Psoas muscle (tissue), 8 donors: Measurements from ENCODE around the gene MB21D2. TPM values are rescaled to one million over a fixed set of nuclear protein-coding genes. Genes with fewer than 3 reads are reported as not detected.

Experiments used
- ATAC-seq, 4 donors: fragments of 200-7000 bp; cut with Tn5 transposase; one replicate each; pipeline ENCODE4 v1.9.1; 2020; ENCODE audit warnings: moderate library complexity in 3 of 4, mild to moderate bottlenecking in 2 of 4
- DNase-seq, 2 donors: peaks; one replicate each; pipeline ENCODE4 v3.0.0-alpha.2; 2020
- H3K27ac ChIP-seq: fragments of 200-600 bp; one replicate; pipeline ENCODE4 v1.8.0; 2022
- H3K27me3 ChIP-seq, 3 donors: fragments of 200-600 bp in 1 of 3; one replicate each; pipeline versions ENCODE4 v1.6.1 to v1.8.0; 2013 to 2022; ENCODE audit warnings: low read length in 2 of 3, mild to moderate bottlenecking in 2 of 3, moderate library complexity in 1 of 3; ENCODE audit not compliant: insufficient read depth in 3 of 3
- H3K36me3 ChIP-seq, 2 donors: fragments of 200-600 bp in 1 of 2; one replicate each; pipeline versions ENCODE4 v1.6.1 to v1.8.0; 2013 to 2022; ENCODE audit warnings: low read depth in 1 of 2, mild to moderate bottlenecking in 1 of 2, moderate library complexity in 1 of 2; ENCODE audit not compliant: insufficient read depth in 1 of 2
- H3K4me1 ChIP-seq: fragments of 200-600 bp; one replicate; pipeline ENCODE4 v1.8.0; 2022
- H3K4me3 ChIP-seq: fragments of 200-600 bp; one replicate; pipeline ENCODE4 v1.8.0; 2022; ENCODE audit warnings: mild to moderate bottlenecking
- H3K9me3 ChIP-seq: fragments of 200-600 bp; one replicate; pipeline ENCODE4 v1.8.0; 2022
- CTCF ChIP-seq: fragments of 200-600 bp; IDR thresholded peaks from one replicate; pipeline ENCODE4 v1.8.0; 2022; ENCODE audit warnings: antibody characterized with exemption
- WGBS, 3 donors: extraction: QIAGEN DNeasy Blood & Tissue Kit; methylation state at CpG; one replicate each; pipeline versions ENCODE4 v1.1.6 to v1.1.7; 2013; 5-methylcytosine and 5-hydroxymethylcytosine counted together
- intact Hi-C, 2 donors: fragments of 100-400 bp; cut with DNase I; formaldehyde crosslinking; loops; one replicate each; pipeline versions ENCODE4 v1.11.0 to v1.14.2; 2022
- polyA plus RNA-seq, 3 donors: library from polyadenylated mRNA; stranded (reverse); fragments of 200-250 nt; gene quantifications; one replicate each; pipeline ENCODE4 v1.2.3, GENCODE V29; 2013
- total RNA-seq, 4 donors: library from RNA; stranded (reverse); fragmentation: NEBNext Ultra II Directional in 2 of 4; extraction: Animal tissue kit (Norgen Biotek cat#: 25700) in 2 of 4; gene quantifications; one replicate each; pipeline versions ENCODE4 v1.2.1 to v1.2.4, GENCODE V29; 2021 to 2023
- donor health status: healthy with polysubstance abuse.
- donor health status: DM: no; HTN: no; CAD: no; lungs with moderate emphysema.
- donor health status: Bipolar disorder and iron deficiency.
- donor health status: healthy.
- donor health status: DM: yes; HTN: yes; CAD: no.
- donor health status: DM: no; HTN: no; CAD: no.
- donor health status: DM: no; HTN: no; CAD: no.
- donor health status: DM: yes; HTN: yes; CAD: no.

Gene MB21D2
- total and polyA plus RNA-seq, 7 donors, result 0.61 to 2.6 (median 1.3) TPM

DNA sequence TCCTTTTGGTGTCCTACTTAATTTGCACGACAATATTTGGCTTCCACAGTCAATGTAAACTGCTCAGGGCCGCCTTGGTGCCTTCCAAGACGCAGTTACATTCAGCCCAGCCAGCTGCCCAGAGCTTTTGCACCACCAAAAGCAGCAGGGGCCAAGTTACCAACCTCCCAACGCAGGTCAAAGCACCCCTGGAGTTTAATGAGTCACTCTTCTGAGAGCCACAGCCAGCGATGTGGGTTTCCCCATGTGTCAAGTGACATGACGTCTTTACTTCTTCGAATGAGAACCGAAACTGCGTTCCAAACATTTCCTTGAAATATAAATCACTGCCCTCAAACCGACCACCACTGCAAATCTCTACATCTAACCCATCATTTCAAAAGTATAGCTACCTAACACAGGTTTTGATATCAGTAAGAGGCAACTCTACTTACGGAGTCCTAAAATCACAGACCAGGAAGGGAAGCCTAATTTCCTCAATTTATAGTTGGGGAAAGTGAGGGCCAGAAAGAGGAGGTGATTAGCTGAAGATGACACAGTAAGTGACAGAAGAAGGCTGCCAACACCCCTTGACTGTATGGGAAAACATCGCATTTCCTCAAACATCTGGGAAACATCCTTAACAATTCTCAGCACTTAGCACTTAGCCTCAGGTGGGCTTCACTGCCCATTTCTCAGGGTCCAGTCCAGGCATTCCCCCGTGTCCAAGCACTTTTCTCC, 24.5 kb downstream of the MB21D2 start:
- peak; percentile 37 to 53 for DNase-seq
- ATAC-seq, result peak; percentile 79 to 87 (median 84)
- no peaks in the 10 kb centered on the region for H3K9me3 ChIP-seq
- intact Hi-C loops, result no loop called here
- 40 to 49% (median 41%) methylated on average over 13 of the region's 13 CpGs for WGBS, 3 donors
- H3K27me3 ChIP-seq, result no peaks in the 10 kb centered on the region
- H3K27ac ChIP-seq, result no peak overlapping the region
- no peak overlapping the region for H3K4me3 ChIP-seq
- H3K36me3 ChIP-seq, result no peaks in the 10 kb centered on the region
- no peaks in the 10 kb centered on the region for H3K4me1 ChIP-seq
- no peak for TF ChIP-seq CTCF

DNA sequence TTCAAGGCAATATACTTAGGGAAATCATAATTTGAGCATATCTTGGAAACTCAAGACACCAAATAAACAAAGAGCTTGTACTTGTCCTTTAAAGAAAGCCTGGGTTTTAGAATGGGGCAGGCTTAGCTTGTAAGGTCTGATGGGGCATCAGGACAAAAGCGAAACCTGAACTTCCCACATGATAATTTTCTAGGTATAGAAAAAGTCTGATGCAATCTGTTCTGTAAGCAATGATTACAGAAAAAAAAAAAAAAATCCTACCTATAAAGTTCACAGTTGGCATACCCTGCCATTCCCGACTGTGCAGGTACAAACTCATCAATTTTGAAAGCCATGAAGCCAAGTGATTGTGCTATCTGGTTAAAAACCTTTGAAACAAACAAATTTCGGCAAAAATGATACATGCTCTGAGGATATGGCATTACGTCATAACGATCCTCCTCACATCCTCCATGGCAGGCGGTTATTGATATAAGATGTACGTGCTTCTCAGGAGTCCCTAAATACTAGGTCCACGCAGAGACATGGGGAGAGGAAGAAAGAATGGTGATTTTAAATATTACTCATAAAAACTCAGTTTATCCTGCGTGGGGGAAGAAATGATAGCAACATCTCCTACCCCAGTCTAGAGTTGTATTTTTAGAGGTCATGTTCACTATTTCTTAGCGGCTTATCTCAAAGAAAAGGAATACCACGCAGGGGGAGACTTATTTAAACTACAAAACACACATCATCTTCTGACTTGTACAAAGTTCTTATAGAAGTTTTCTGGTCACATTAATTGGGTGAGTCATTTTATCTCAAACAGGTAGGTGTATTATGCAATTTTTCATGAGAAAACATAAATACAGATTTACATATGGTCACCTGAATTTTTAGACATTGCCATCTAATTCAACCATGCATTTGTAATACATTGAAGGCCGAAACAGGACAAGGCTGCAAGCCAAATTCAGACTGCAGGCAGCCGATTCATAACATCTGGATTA, 27.0 kb downstream of the MB21D2 start:
- Histone ChIP-seq H3K4me3 (no peak overlapping the region), H3K27ac (no peak overlapping the region), H3K36me3 (no peaks in the 10 kb centered on the region), H3K9me3 (no peaks in the 10 kb centered on the region), H3K27me3 (no peaks in the 10 kb centered on the region), H3K4me1 (no peaks in the 10 kb centered on the region)
- intact Hi-C loops, result no loop called here
- DNase-seq (no peak), ATAC-seq (no peak)
- WGBS, 3 donors, result 95 to 96% (median 96%) methylated on average over 13 of the region's 13 CpGs
- TF ChIP-seq CTCF, result no peak

- H3K27ac ChIP-seq, result no peak overlapping the region
- intact Hi-C loops, result no loop called here
Observed at GRCh38 chr3:192889679-192890078, 28.0 kb downstream of the MB21D2 start.

GRCh38 chr3:192888190-192888589, 29.5 kb downstream of the MB21D2 start:
- TF ChIP-seq CTCF, result no peak
- Histone ChIP-seq H3K4me1 (no peaks in the 10 kb centered on the region), H3K4me3 (no peak overlapping the region), H3K9me3 (no peaks in the 10 kb centered on the region), H3K36me3 (no peaks in the 10 kb centered on the region), H3K27me3 (no peaks in the 10 kb centered on the region), H3K27ac (no peak overlapping the region)
- WGBS, 3 donors, result 95 to 98% (median 96%) methylated on average over 5 of the region's 5 CpGs
- intact Hi-C loops, result no loop called here
- ATAC-seq (no peak), DNase-seq (no peak)

More at GRCh38 chr3:192889679-192890078, 28.0 kb downstream of the MB21D2 start:
- no peaks in the 10 kb centered on the region for H3K27me3 ChIP-seq
- no peak for TF ChIP-seq CTCF
- no peaks in the 10 kb centered on the region for H3K9me3 ChIP-seq
- ATAC-seq (no peak), DNase-seq (no peak)
- 49 to 54% (median 53%) methylated on average over 3 of the region's 3 CpGs for WGBS, 3 donors
- H3K4me3 ChIP-seq, result no peak overlapping the region
- H3K36me3 ChIP-seq, result no peaks in the 10 kb centered on the region
- no peaks in the 10 kb centered on the region for H3K4me1 ChIP-seq
